ENCODE results near the gene PFKFB2. TPM values are rescaled to one million over a fixed set of nuclear protein-coding genes. Genes with fewer than 3 reads are reported as not detected.

The PFKFB2 gene
- total and polyA plus RNA-seq, 4 donors, result 1.5 to 5.9 (median 3.0) TPM

DNA sequence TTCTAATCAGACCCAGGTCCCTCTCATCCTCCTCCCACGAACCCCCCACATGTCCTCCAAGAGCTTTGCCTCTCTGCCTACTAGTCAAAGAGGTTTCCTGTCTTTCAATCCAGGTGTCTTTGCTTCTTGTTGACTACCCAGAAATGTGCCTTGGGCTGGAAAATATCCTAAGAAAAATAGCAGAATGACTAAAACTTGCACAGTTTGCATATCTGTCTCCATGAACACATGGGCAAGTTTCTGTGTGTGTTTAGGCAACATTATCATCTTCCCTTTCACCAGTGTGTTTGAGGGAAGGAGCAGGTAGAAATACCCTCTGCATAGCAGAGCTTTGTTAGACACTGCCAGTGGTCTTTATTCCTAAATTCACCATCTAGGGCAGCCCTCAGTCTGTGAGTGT is 22.1 kb upstream of the PFKFB2 start:
- peak overlapping the region; percentile 5 to 57 for H3K27ac ChIP-seq (ENCODE audit: low read depth in 1 of 2, low read length in 2 of 2)
- no peaks in the 10 kb centered on the region for H3K36me3 ChIP-seq (ENCODE audit: control insufficient read depth in 4 of 4, insufficient read depth in 3 of 4, low read depth in 1 of 4, low read length in 3 of 4)
- 33% methylated on average over 1 of the region's 1 CpG for WGBS
- H3K27me3 ChIP-seq (ENCODE audit: control insufficient read depth in 4 of 4, insufficient read depth in 4 of 4, low read length in 3 of 4), result no peaks in the 10 kb centered on the region
- peaks cover 6 to 20% (median 16%) of the 10 kb centered on the region in 4 donors for H3K4me1 ChIP-seq (ENCODE audit: control insufficient read depth in 4 of 4, insufficient read depth in 4 of 4, low read length in 3 of 4)
- no peaks in the 10 kb centered on the region for H3K9me3 ChIP-seq (ENCODE audit: control insufficient read depth in 4 of 4, low read length in 3 of 4)
- TF ChIP-seq, protein P1, sequence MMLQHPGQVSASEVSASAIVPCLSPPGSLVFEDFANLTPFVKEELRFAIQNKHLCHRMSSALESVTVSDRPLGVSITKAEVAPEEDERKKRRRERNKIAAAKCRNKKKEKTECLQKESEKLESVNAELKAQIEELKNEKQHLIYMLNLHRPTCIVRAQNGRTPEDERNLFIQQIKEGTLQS (IDR thresholded peaks at IDR 0.05), result no peak
- TF ChIP-seq GABPA (IDR thresholded peaks at IDR 0.05 in 1 of 2, conservative IDR thresholded peaks at IDR 0.05 in 1 of 2) (no peak), TAF1 (conservative IDR thresholded peaks at IDR 0.05) (no peak), RXRA (IDR thresholded peaks at IDR 0.05) (no peak), RAD21 (IDR thresholded peaks at IDR 0.05) (no peak)
- no peak overlapping the region for H3K9ac ChIP-seq (ENCODE audit: low read depth in 1 of 2, low read length in 2 of 2)
- DNase-seq (ENCODE audit: low spot score), result no peak
- H3K4me3 ChIP-seq (ENCODE audit: low read depth in 1 of 3, low read length in 3 of 3), result no peak overlapping the region

DNA sequence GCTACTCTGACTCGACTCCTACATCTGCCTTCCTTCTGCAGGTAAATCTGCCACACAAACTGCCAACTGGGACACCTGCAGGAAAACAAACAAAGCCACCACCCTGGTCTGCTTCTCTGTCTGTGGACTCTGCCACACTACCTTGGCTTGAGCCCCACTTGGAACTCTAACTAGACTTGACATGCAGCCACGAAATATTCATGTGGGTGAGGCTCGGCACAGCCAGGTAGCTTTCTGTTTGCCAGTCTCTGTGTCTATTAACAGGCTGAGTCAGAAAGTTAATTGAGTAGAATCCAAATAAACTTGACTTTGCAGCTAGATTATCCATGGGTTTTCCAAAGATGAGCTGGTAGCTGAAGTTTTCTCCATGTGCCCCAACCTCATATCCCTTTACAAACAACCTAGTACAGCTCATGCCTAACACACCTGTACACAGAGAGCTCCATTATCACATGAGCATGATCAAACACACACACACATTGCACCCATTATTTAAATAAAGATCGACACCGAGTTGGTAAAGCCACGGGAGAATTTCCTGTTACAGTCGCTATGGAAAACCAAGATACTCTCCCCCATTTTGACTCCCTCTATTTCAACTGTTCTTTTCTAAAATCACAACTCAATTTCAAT is 21.3 kb upstream of the PFKFB2 start:
- Histone ChIP-seq H3K27ac (ENCODE audit: low read depth in 1 of 2, low read length in 2 of 2) (peak overlapping the region; percentile 5 to 57), H3K4me3 (ENCODE audit: low read depth in 1 of 3, low read length in 3 of 3) (no peak overlapping the region), H3K27me3 (ENCODE audit: control insufficient read depth in 4 of 4, insufficient read depth in 4 of 4, low read length in 3 of 4) (no peaks in the 10 kb centered on the region), H3K36me3 (ENCODE audit: control insufficient read depth in 4 of 4, insufficient read depth in 3 of 4, low read depth in 1 of 4, low read length in 3 of 4) (no peaks in the 10 kb centered on the region), H3K9ac (ENCODE audit: low read depth in 1 of 2, low read length in 2 of 2) (no peak overlapping the region), H3K4me1 (ENCODE audit: control insufficient read depth in 4 of 4, insufficient read depth in 4 of 4, low read length in 3 of 4) (peaks cover 6 to 20% (median 15%) of the 10 kb centered on the region in 4 donors), H3K9me3 (ENCODE audit: control insufficient read depth in 4 of 4, low read length in 3 of 4) (no peaks in the 10 kb centered on the region)
- TF ChIP-seq EGR1 (IDR thresholded peaks at IDR 0.05; ENCODE audit: low read depth in 2 of 2) (no peak), FOXA1 (IDR thresholded peaks at IDR 0.05) (peak; percentile 60), YY1 (IDR thresholded peaks at IDR 0.05) (peak; percentile 33), RAD21 (IDR thresholded peaks at IDR 0.05) (peak in 1 of 2 donors; percentile 19), TAF1 (conservative IDR thresholded peaks at IDR 0.05) (no peak), SP1 (IDR thresholded peaks at IDR 0.05) (peak; percentile 49), HNF4G (IDR thresholded peaks at IDR 0.05) (no peak), GABPA (IDR thresholded peaks at IDR 0.05 in 1 of 2, conservative IDR thresholded peaks at IDR 0.05 in 1 of 2) (no peak), NR2F2 (IDR thresholded peaks at IDR 0.05) (no peak), HNF4A (conservative IDR thresholded peaks at IDR 0.05) (peak; percentile 54 to 77), JUND (IDR thresholded peaks at IDR 0.05) (peak in 1 of 2 donors; percentile 75), RXRA (IDR thresholded peaks at IDR 0.05) (peak; percentile 29 to 82), FOXA2 (IDR thresholded peaks at IDR 0.05) (peak; percentile 42)
- TF ChIP-seq, protein P2, sequence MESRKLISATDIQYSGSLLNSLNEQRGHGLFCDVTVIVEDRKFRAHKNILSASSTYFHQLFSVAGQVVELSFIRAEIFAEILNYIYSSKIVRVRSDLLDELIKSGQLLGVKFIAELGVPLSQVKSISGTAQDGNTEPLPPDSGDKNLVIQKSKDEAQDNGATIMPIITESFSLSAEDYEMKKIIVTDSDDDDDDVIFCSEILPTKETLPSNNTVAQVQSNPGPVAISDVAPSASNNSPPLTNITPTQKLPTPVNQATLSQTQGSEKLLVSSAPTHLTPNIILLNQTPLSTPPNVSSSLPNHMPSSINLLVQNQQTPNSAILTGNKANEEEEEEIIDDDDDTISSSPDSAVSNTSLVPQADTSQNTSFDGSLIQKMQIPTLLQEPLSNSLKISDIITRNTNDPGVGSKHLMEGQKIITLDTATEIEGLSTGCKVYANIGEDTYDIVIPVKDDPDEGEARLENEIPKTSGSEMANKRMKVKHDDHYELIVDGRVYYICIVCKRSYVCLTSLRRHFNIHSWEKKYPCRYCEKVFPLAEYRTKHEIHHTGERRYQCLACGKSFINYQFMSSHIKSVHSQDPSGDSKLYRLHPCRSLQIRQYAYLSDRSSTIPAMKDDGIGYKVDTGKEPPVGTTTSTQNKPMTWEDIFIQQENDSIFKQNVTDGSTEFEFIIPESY (IDR thresholded peaks at IDR 0.05), result peak; percentile 74
- TF ChIP-seq, protein P3, sequence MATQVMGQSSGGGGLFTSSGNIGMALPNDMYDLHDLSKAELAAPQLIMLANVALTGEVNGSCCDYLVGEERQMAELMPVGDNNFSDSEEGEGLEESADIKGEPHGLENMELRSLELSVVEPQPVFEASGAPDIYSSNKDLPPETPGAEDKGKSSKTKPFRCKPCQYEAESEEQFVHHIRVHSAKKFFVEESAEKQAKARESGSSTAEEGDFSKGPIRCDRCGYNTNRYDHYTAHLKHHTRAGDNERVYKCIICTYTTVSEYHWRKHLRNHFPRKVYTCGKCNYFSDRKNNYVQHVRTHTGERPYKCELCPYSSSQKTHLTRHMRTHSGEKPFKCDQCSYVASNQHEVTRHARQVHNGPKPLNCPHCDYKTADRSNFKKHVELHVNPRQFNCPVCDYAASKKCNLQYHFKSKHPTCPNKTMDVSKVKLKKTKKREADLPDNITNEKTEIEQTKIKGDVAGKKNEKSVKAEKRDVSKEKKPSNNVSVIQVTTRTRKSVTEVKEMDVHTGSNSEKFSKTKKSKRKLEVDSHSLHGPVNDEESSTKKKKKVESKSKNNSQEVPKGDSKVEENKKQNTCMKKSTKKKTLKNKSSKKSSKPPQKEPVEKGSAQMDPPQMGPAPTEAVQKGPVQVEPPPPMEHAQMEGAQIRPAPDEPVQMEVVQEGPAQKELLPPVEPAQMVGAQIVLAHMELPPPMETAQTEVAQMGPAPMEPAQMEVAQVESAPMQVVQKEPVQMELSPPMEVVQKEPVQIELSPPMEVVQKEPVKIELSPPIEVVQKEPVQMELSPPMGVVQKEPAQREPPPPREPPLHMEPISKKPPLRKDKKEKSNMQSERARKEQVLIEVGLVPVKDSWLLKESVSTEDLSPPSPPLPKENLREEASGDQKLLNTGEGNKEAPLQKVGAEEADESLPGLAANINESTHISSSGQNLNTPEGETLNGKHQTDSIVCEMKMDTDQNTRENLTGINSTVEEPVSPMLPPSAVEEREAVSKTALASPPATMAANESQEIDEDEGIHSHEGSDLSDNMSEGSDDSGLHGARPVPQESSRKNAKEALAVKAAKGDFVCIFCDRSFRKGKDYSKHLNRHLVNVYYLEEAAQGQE (IDR thresholded peaks at IDR 0.05), result peak; percentile 41
- TF ChIP-seq, protein P1 (IDR thresholded peaks at IDR 0.05), result no peak
- TF ChIP-seq, protein P4, sequence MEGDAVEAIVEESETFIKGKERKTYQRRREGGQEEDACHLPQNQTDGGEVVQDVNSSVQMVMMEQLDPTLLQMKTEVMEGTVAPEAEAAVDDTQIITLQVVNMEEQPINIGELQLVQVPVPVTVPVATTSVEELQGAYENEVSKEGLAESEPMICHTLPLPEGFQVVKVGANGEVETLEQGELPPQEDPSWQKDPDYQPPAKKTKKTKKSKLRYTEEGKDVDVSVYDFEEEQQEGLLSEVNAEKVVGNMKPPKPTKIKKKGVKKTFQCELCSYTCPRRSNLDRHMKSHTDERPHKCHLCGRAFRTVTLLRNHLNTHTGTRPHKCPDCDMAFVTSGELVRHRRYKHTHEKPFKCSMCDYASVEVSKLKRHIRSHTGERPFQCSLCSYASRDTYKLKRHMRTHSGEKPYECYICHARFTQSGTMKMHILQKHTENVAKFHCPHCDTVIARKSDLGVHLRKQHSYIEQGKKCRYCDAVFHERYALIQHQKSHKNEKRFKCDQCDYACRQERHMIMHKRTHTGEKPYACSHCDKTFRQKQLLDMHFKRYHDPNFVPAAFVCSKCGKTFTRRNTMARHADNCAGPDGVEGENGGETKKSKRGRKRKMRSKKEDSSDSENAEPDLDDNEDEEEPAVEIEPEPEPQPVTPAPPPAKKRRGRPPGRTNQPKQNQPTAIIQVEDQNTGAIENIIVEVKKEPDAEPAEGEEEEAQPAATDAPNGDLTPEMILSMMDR (IDR thresholded peaks at IDR 0.05; ENCODE audit: low read depth, low read length, missing input control), result no peak
- TF ChIP-seq, protein P5, sequence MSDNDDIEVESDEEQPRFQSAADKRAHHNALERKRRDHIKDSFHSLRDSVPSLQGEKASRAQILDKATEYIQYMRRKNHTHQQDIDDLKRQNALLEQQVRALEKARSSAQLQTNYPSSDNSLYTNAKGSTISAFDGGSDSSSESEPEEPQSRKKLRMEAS (IDR thresholded peaks at IDR 0.05), result peak; percentile 75
- WGBS, result 32% methylated on average over 7 of the region's 7 CpGs
- DNase-seq (ENCODE audit: low spot score), result no peak
